ENCODE results near the gene MEGF11.
"Not testable (repeated sequence)": the region's sequence is repeated elsewhere in the genome, so short reads cannot be mapped to it uniquely, and the experiment has no call there.

GRCh38 chr15:65867933-65868332, 385.6 kb downstream of the MEGF11 start:
- TF ChIP-seq, protein P1, sequence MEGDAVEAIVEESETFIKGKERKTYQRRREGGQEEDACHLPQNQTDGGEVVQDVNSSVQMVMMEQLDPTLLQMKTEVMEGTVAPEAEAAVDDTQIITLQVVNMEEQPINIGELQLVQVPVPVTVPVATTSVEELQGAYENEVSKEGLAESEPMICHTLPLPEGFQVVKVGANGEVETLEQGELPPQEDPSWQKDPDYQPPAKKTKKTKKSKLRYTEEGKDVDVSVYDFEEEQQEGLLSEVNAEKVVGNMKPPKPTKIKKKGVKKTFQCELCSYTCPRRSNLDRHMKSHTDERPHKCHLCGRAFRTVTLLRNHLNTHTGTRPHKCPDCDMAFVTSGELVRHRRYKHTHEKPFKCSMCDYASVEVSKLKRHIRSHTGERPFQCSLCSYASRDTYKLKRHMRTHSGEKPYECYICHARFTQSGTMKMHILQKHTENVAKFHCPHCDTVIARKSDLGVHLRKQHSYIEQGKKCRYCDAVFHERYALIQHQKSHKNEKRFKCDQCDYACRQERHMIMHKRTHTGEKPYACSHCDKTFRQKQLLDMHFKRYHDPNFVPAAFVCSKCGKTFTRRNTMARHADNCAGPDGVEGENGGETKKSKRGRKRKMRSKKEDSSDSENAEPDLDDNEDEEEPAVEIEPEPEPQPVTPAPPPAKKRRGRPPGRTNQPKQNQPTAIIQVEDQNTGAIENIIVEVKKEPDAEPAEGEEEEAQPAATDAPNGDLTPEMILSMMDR (IDR thresholded peaks at IDR 0.05), result not testable (repeated sequence)
- TF ChIP-seq POLR2A (IDR thresholded peaks at IDR 0.05), result not testable (repeated sequence)
